ENCODE measurements around the gene KAT8.

Gene KAT8

GRCh38 chr16:31086629-31086906, 30.9 kb upstream of the KAT8 start:
- DNase-seq (no peak), ATAC-seq (ENCODE audit: insufficient read depth, low read depth) (no peak)
- Histone ChIP-seq H3K4me3 (ENCODE audit: low read depth in 1 of 2, low read length in 2 of 2) (no peak overlapping the region), H4K20me1 (ENCODE audit: insufficient read depth, low read length) (peaks cover 37% of the 10 kb centered on the region), H2AFZ (ENCODE audit: low read depth, low read length) (no peak overlapping the region), H3K36me3 (ENCODE audit: insufficient read depth, low read length) (peaks cover 87% of the 10 kb centered on the region), H3K27me3 (ENCODE audit: insufficient read depth, low read length, poor library complexity) (no peaks in the 10 kb centered on the region), H3K79me2 (ENCODE audit: insufficient read depth, low read length) (peaks cover 21% of the 10 kb centered on the region), H3K4me2 (ENCODE audit: insufficient read depth, low read length) (no peak overlapping the region), H3K9me3 (ENCODE audit: insufficient read depth, low read length, severe bottlenecking) (no peaks in the 10 kb centered on the region), H3K4me1 (ENCODE audit: insufficient read depth, low read length) (peaks cover 2% of the 10 kb centered on the region), H3K9ac (ENCODE audit: low read depth, low read length) (no peak overlapping the region), H3K27ac (ENCODE audit: low read length) (no peak overlapping the region)
- TF ChIP-seq, protein P1, sequence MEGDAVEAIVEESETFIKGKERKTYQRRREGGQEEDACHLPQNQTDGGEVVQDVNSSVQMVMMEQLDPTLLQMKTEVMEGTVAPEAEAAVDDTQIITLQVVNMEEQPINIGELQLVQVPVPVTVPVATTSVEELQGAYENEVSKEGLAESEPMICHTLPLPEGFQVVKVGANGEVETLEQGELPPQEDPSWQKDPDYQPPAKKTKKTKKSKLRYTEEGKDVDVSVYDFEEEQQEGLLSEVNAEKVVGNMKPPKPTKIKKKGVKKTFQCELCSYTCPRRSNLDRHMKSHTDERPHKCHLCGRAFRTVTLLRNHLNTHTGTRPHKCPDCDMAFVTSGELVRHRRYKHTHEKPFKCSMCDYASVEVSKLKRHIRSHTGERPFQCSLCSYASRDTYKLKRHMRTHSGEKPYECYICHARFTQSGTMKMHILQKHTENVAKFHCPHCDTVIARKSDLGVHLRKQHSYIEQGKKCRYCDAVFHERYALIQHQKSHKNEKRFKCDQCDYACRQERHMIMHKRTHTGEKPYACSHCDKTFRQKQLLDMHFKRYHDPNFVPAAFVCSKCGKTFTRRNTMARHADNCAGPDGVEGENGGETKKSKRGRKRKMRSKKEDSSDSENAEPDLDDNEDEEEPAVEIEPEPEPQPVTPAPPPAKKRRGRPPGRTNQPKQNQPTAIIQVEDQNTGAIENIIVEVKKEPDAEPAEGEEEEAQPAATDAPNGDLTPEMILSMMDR (IDR thresholded peaks at IDR 0.05; ENCODE audit: borderline replicate concordance, extremely low read depth, low read length, poor library complexity, severe bottlenecking) = no peak
- TF ChIP-seq EZH2 (IDR thresholded peaks at IDR 0.05; ENCODE audit: borderline replicate concordance, low read depth, low read length, severe bottlenecking) = no peak

DNA sequence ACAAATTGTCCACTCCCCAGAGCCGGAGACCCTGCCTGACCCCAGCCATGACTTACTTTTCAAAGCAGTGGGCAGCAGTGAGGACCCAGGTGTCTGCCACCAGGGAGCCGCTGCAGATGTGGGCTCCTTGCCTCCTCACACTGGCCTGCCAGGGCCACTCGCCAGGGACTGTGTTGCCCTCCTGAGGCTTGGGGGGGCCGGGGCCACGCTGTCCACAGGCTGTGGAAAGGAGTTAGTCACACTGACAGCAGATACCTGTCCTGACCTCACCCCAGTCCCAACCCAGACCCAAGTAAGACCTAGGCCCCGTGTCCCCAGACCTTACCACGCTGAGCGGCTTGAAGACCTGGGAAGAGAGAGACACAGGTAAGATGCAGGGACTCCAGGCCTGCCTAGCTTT, 30.0 kb upstream of the KAT8 start:
- no peak overlapping the region for H3K4me3 ChIP-seq (ENCODE audit: low read depth in 1 of 2, low read length in 2 of 2)
- no peak overlapping the region for H3K27ac ChIP-seq (ENCODE audit: low read length)
- H2AFZ ChIP-seq (ENCODE audit: low read depth, low read length) = no peak overlapping the region
- H3K9ac ChIP-seq (ENCODE audit: low read depth, low read length) = no peak overlapping the region
- H3K4me2 ChIP-seq (ENCODE audit: insufficient read depth, low read length) = no peak overlapping the region
- ATAC-seq (ENCODE audit: insufficient read depth, low read depth) = no peak
- DNase-seq = no peak
- H3K36me3 ChIP-seq (ENCODE audit: insufficient read depth, low read length) = peaks cover 82% of the 10 kb centered on the region
- H3K27me3 ChIP-seq (ENCODE audit: insufficient read depth, low read length, poor library complexity) = no peaks in the 10 kb centered on the region
- H3K4me1 ChIP-seq (ENCODE audit: insufficient read depth, low read length) = 0 out of 2 replicates have a peak, but pooled peaks cover 2% of the 10 kb centered on the region
- H3K79me2 ChIP-seq (ENCODE audit: insufficient read depth, low read length) = peaks cover 19% of the 10 kb centered on the region
- TF ChIP-seq, protein P1 (IDR thresholded peaks at IDR 0.05; ENCODE audit: borderline replicate concordance, extremely low read depth, low read length, poor library complexity, severe bottlenecking) = no peak
- TF ChIP-seq EZH2 (IDR thresholded peaks at IDR 0.05; ENCODE audit: borderline replicate concordance, low read depth, low read length, severe bottlenecking) = no peak
- H4K20me1 ChIP-seq (ENCODE audit: insufficient read depth, low read length) = peaks cover 28% of the 10 kb centered on the region
- H3K9me3 ChIP-seq (ENCODE audit: insufficient read depth, low read length, severe bottlenecking) = no peaks in the 10 kb centered on the region

DNA sequence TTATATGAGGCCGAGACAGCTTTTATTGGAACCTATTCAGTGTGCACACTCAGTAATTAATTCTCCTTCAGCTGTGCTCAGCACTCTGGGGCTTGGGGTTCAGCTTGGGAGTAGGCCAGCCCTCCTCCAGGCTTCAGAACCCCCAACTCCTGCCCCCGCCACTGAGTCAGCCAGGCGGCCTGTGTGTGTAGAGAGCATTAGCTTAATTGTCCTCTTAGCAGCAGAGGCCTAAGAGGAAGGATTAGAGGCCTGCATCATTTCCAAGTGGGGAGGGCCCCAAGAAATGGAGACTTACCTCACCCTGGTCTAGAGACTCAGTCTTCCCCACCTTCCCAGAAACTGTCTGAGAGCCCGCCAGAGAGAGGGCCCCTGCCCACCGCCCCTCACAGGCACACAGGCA, 29.5 kb upstream of the KAT8 start:
- ATAC-seq (ENCODE audit: insufficient read depth, low read depth) = no peak
- Histone ChIP-seq H3K4me2 (ENCODE audit: insufficient read depth, low read length) (no peak overlapping the region), H2AFZ (ENCODE audit: low read depth, low read length) (no peak overlapping the region), H4K20me1 (ENCODE audit: insufficient read depth, low read length) (peaks cover 27% of the 10 kb centered on the region; the same call in 1 of the 2 replicates), H3K4me3 (ENCODE audit: low read depth in 1 of 2, low read length in 2 of 2) (no peak overlapping the region), H3K9me3 (ENCODE audit: insufficient read depth, low read length, severe bottlenecking) (no peaks in the 10 kb centered on the region), H3K79me2 (ENCODE audit: insufficient read depth, low read length) (peaks cover 24% of the 10 kb centered on the region), H3K4me1 (ENCODE audit: insufficient read depth, low read length) (peaks cover 7% of the 10 kb centered on the region), H3K27ac (ENCODE audit: low read length) (no peak overlapping the region), H3K9ac (ENCODE audit: low read depth, low read length) (no peak overlapping the region), H3K27me3 (ENCODE audit: insufficient read depth, low read length, poor library complexity) (no peaks in the 10 kb centered on the region), H3K36me3 (ENCODE audit: insufficient read depth, low read length) (peaks cover 78% of the 10 kb centered on the region)
- TF ChIP-seq, protein P1 (IDR thresholded peaks at IDR 0.05; ENCODE audit: borderline replicate concordance, extremely low read depth, low read length, poor library complexity, severe bottlenecking) = no peak
- no peak for TF ChIP-seq EZH2 (IDR thresholded peaks at IDR 0.05; ENCODE audit: borderline replicate concordance, low read depth, low read length, severe bottlenecking)
- no peak for DNase-seq
